Activated naive CD4-positive, alpha-beta T cell treated with anti-CD3 and anti-CD28 coated beads for 36 hours (primary cell): ENCODE results near the gene LRIG1. TPM values are rescaled to one million over a fixed set of nuclear protein-coding genes. Genes with fewer than 3 reads are reported as not detected.

Source experiments
- CTCF ChIA-PET: fragments of 350-600 bp; sonication (Branson Sonifier 250); formaldehyde crosslinking; loops from one replicate; lab custom pipeline; 2021; ENCODE audit warnings: antibody characterized with exemption; lab: Charles Lee
- DNase-seq: peaks from one replicate; pipeline ENCODE4 v3.0.0-alpha.2; 2020
- H3K27ac Mint-ChIP-seq: one replicate; pipeline ENCODE4 v1.8.0; 2021; ENCODE audit warnings: mild to moderate bottlenecking, mixed read lengths
- H3K27me3 Mint-ChIP-seq: one replicate; pipeline ENCODE4 v1.8.0; 2021; ENCODE audit warnings: low read depth, mixed read lengths
- H3K36me3 Mint-ChIP-seq: one replicate; pipeline ENCODE4 v1.8.0; 2021; ENCODE audit warnings: low read depth, mixed read lengths
- H3K4me1 Mint-ChIP-seq: one replicate; pipeline ENCODE4 v1.8.0; 2021; ENCODE audit warnings: low read depth, mixed read lengths
- H3K4me3 Mint-ChIP-seq: one replicate; pipeline ENCODE4 v1.8.0; 2021; ENCODE audit warnings: mild to moderate bottlenecking, moderate library complexity, mixed read lengths
- H3K9me3 Mint-ChIP-seq: one replicate; pipeline ENCODE4 v1.8.0; 2021; ENCODE audit warnings: mixed read lengths
- intact Hi-C: fragments of 100-400 bp; cut with micrococcal nuclease; formaldehyde crosslinking; loops from one replicate; pipeline ENCODE4 v1.15.1; 2023
- total RNA-seq, 2 experiments: library from RNA; stranded (reverse); gene quantifications; one replicate each; pipeline ENCODE4 v1.2.3, GENCODE V29; 2021

The LRIG1 gene
- 10 to 100 TPM; 18.3 to 19.0 TPM for total RNA-seq

GRCh38 chr3:66500576-66501482, at the start of gene LRIG1:
TSS of gene LRIG1 (minus strand) at chr3:66501022. CDS start at chr3:66500407, 615 bp downstream.
- Mint-ChIP-seq H3K36me3 (no peaks in the 10 kb centered on the region), H3K27ac (peak within 1 kb of the TSS; percentile 84), H3K4me3 (peak within 1 kb of the TSS; percentile 90), H3K9me3 (no peaks in the 10 kb centered on the region), H3K4me1 (peaks cover 50% of the 10 kb centered on the region), H3K27me3 (peaks cover 3% of the 10 kb centered on the region)
- peak; percentile 98 for DNase-seq
- CTCF ChIA-PET: no interaction called here
- intact Hi-C loops: loop anchor here (1.0 to 5.0 kb wide), 10 partner anchors 12 to 497 kb away; partner anchors contain the start of genes KBTBD8 and SLC25A26

- Mint-ChIP-seq H3K9me3 (peaks cover 7% of the 10 kb centered on the region), H3K4me3 (no peak overlapping the region)
- CTCF ChIA-PET: interaction anchor here (0.6 to 1.0 kb wide), 2 partner anchors 16 to 425 kb away, joined by 3 read pairs; no protein-coding TSS in a partner anchor
Measured at GRCh38 chr3:66544619-66545429, 44.0 kb upstream of the LRIG1 start.

GRCh38 chr3:66542153-66542552, 41.3 kb upstream of the LRIG1 start:
- CTCF ChIA-PET: no interaction called here
- peaks cover 7% of the 10 kb centered on the region for H3K9me3 Mint-ChIP-seq
- H3K4me1 Mint-ChIP-seq: no peaks in the 10 kb centered on the region
- no peak overlapping the region for H3K4me3 Mint-ChIP-seq
- no peak for DNase-seq
- no peaks in the 10 kb centered on the region for H3K27me3 Mint-ChIP-seq
- H3K36me3 Mint-ChIP-seq: no peaks in the 10 kb centered on the region
- H3K27ac Mint-ChIP-seq: no peak overlapping the region
- intact Hi-C loops: no loop called here

More at GRCh38 chr3:66544619-66545429, 44.0 kb upstream of the LRIG1 start:
- Mint-ChIP-seq H3K27ac (no peak overlapping the region), H3K36me3 (no peaks in the 10 kb centered on the region), H3K4me1 (no peaks in the 10 kb centered on the region), H3K27me3 (no peaks in the 10 kb centered on the region)
- DNase-seq: no peak
- intact Hi-C loops: no loop called here

GRCh38 chr3:66539466-66539989, 38.7 kb upstream of the LRIG1 start:
- H3K4me1 Mint-ChIP-seq: no peaks in the 10 kb centered on the region
- CTCF ChIA-PET: interaction anchor here (0.6 to 1.0 kb wide), 3 partner anchors 14 to 622 kb away, joined by 3 to 5 read pairs (median 3); no protein-coding TSS in a partner anchor
- DNase-seq: no peak
- no peaks in the 10 kb centered on the region for H3K27me3 Mint-ChIP-seq
- H3K4me3 Mint-ChIP-seq: no peak overlapping the region
- no peaks in the 10 kb centered on the region for H3K36me3 Mint-ChIP-seq
- H3K9me3 Mint-ChIP-seq: peaks cover 7% of the 10 kb centered on the region
- H3K27ac Mint-ChIP-seq: no peak overlapping the region
- intact Hi-C loops: no loop called here

GRCh38 chr3:66538390-66538789, 37.6 kb upstream of the LRIG1 start:
- no peaks in the 10 kb centered on the region for H3K4me1 Mint-ChIP-seq
- H3K36me3 Mint-ChIP-seq: no peaks in the 10 kb centered on the region
- intact Hi-C loops: no loop called here
- CTCF ChIA-PET: no interaction called here
- DNase-seq: no peak
- no peak overlapping the region for H3K27ac Mint-ChIP-seq
- H3K9me3 Mint-ChIP-seq: peaks cover 1% of the 10 kb centered on the region
- H3K4me3 Mint-ChIP-seq: no peak overlapping the region
- no peaks in the 10 kb centered on the region for H3K27me3 Mint-ChIP-seq

GRCh38 chr3:66537735-66538134, 36.9 kb upstream of the LRIG1 start:
- Mint-ChIP-seq H3K9me3 (no peaks in the 10 kb centered on the region), H3K27ac (no peak overlapping the region), H3K4me3 (no peak overlapping the region), H3K27me3 (no peaks in the 10 kb centered on the region), H3K4me1 (no peaks in the 10 kb centered on the region), H3K36me3 (no peaks in the 10 kb centered on the region)
- CTCF ChIA-PET: no interaction called here
- no peak for DNase-seq
- intact Hi-C loops: no loop called here

GRCh38 chr3:66536791-66537190, 36.0 kb upstream of the LRIG1 start:
- no peak for DNase-seq
- no peak overlapping the region for H3K4me3 Mint-ChIP-seq
- intact Hi-C loops: no loop called here
- no peaks in the 10 kb centered on the region for H3K9me3 Mint-ChIP-seq
- H3K27ac Mint-ChIP-seq: no peak overlapping the region
- CTCF ChIA-PET: no interaction called here
- no peaks in the 10 kb centered on the region for H3K36me3 Mint-ChIP-seq
- no peaks in the 10 kb centered on the region for H3K4me1 Mint-ChIP-seq
- no peaks in the 10 kb centered on the region for H3K27me3 Mint-ChIP-seq

GRCh38 chr3:66534304-66534845, 33.6 kb upstream of the LRIG1 start:
- H3K4me3 Mint-ChIP-seq: no peak overlapping the region

GRCh38 chr3:66532613-66533012, 31.8 kb upstream of the LRIG1 start:
- intact Hi-C loops: no loop called here
- Mint-ChIP-seq H3K4me1 (no peaks in the 10 kb centered on the region), H3K27ac (no peak overlapping the region), H3K9me3 (no peaks in the 10 kb centered on the region), H3K4me3 (no peak overlapping the region), H3K36me3 (no peaks in the 10 kb centered on the region), H3K27me3 (no peaks in the 10 kb centered on the region)
- CTCF ChIA-PET: interaction anchor here (1.5 kb wide), 1 partner anchor 125 kb away, joined by 4 read pairs; no protein-coding TSS in a partner anchor
- DNase-seq: no peak

More at GRCh38 chr3:66534304-66534845, 33.6 kb upstream of the LRIG1 start:
- H3K27ac Mint-ChIP-seq: no peak overlapping the region
- CTCF ChIA-PET: no interaction called here
- H3K36me3 Mint-ChIP-seq: no peaks in the 10 kb centered on the region
- no peaks in the 10 kb centered on the region for H3K9me3 Mint-ChIP-seq
- intact Hi-C loops: no loop called here
- H3K27me3 Mint-ChIP-seq: no peaks in the 10 kb centered on the region
- no peaks in the 10 kb centered on the region for H3K4me1 Mint-ChIP-seq
- no peak for DNase-seq

- CTCF ChIA-PET: interaction anchor here (1.5 kb wide), 1 partner anchor 124 kb away, joined by 4 read pairs; no protein-coding TSS in a partner anchor
- Mint-ChIP-seq H3K9me3 (no peaks in the 10 kb centered on the region), H3K4me1 (no peaks in the 10 kb centered on the region), H3K36me3 (no peaks in the 10 kb centered on the region), H3K4me3 (no peak overlapping the region), H3K27ac (no peak overlapping the region), H3K27me3 (no peaks in the 10 kb centered on the region)
- no peak for DNase-seq
- intact Hi-C loops: no loop called here
Measured at GRCh38 chr3:66532160-66532587, 31.4 kb upstream of the LRIG1 start.

GRCh38 chr3:66531256-66531655, 30.4 kb upstream of the LRIG1 start:
- Mint-ChIP-seq H3K9me3 (no peaks in the 10 kb centered on the region), H3K27me3 (no peaks in the 10 kb centered on the region), H3K36me3 (no peaks in the 10 kb centered on the region), H3K4me3 (no peak overlapping the region), H3K4me1 (no peaks in the 10 kb centered on the region), H3K27ac (no peak overlapping the region)
- no peak for DNase-seq
- CTCF ChIA-PET: no interaction called here
- intact Hi-C loops: no loop called here

- DNase-seq: no peak
- intact Hi-C loops: no loop called here
- peaks cover 3% of the 10 kb centered on the region for H3K4me1 Mint-ChIP-seq
- CTCF ChIA-PET: interaction anchor here (1.2 kb wide), 1 partner anchor 119 kb away, joined by 3 read pairs; no protein-coding TSS in a partner anchor
- H3K36me3 Mint-ChIP-seq: no peaks in the 10 kb centered on the region
- H3K9me3 Mint-ChIP-seq: no peaks in the 10 kb centered on the region
- H3K27me3 Mint-ChIP-seq: peaks cover 9% of the 10 kb centered on the region
- H3K4me3 Mint-ChIP-seq: no peak overlapping the region
- H3K27ac Mint-ChIP-seq: no peak overlapping the region
Measured at GRCh38 chr3:66527246-66527645, 26.4 kb upstream of the LRIG1 start.
